Erythroblast (primary cell): ENCODE data around the gene ZFHX3.

Source experiments
- GATA1 ChIP-seq: IDR thresholded peaks from 2 replicates; pipeline ENCODE4 v1.6.1; 2011; ENCODE audit warnings: low read depth, mild to moderate bottlenecking, control low read depth, low read length, moderate library complexity
- POLR2A ChIP-seq: IDR thresholded peaks from 2 replicates; pipeline ENCODE4 v1.6.1; 2011; ENCODE audit warnings: mild to moderate bottlenecking, low read length

- no peak for TF ChIP-seq POLR2A
- TF ChIP-seq GATA1, result no peak
Measured at GRCh38 chr16:72786606-72787005, 261.3 kb downstream of the ZFHX3 start.
